ENCODE data around the gene TMEM129.

The TMEM129 gene

DNA sequence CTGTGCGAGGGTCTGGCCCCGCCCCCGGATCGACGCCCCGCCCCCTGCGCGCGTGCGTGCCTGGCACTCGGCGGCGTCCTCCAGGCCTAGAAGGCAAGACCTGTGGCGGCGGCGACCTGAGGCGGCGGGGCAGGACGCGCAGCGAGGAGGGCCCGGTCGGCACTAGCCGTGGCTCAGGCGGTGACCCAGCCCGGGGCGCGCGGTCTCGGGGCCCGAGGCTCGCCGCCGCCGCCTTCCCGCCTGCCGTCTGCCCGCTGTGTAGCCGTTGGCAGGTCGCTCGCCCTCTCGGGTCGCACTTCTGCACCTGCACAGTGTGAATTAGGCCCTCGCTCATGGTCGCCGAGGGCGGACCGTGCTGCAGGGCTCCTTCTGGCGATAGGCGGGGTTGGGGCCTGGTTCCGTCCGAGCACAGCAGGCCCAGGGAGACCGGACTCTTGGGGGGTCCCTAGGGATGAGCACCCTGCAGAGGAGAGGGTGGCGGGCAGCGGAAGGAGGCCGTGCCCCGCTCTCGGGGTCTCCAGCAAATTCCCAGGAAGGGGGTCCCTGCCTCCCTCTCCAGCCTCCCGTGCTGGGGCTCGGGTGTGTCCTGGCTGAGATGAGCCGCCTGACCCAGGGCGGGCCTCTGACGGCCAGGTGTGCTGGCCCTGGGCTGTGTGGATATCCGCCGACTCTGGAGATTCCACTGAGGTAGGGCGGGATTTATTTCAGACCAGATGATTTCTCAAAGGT lies 36.5 kb downstream of the TMEM129 start:
- H3K4me3 ChIP-seq (ENCODE audit: low read depth, low read length): peak overlapping the region; percentile 64

GRCh38 chr4:1683736-1684505 lies 37.2 kb downstream of the TMEM129 start, which contains the start of gene FAM53A:
TSS of gene FAM53A (minus strand) at chr4:1684313. CDS start at chr4:1668741, 15,572 bp downstream.
- peak; percentile 87 for DNase-seq (ENCODE audit: low read depth)
- H3K4me3 ChIP-seq (ENCODE audit: low read depth, low read length): peak within 1 kb of the TSS; percentile 64
- no peak for TF ChIP-seq CTCF (conservative IDR thresholded peaks at IDR 0.05; ENCODE audit: low read depth, low read length)

More for the DNA sequence above, 36.5 kb downstream of the TMEM129 start:
- no peak for DNase-seq (ENCODE audit: low read depth)
- TF ChIP-seq CTCF (conservative IDR thresholded peaks at IDR 0.05; ENCODE audit: low read depth, low read length): no peak

DNA sequence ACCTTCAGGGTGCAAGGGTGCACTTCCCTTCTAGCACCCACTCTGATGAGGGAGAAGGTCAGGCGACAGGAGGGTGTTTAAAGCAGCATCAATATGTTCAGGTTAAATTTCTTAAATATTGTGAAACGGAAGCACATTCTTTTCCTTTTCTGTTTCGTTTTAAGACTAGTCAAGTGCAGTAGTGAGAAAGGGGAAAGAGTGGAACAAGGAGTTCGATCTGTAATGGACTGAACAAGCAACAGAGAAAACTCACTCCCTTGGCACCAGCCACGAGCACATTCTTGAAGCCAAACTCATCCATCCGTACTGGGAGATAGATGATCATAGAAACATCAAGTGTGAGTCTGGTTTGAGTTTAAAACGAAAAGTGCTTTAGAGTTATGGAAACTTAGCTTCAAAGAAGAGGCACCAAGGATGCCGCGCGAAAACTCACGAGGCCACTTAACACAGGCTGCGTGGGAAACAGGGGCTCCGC lies 37.8 kb downstream of the TMEM129 start:
- H3K4me3 ChIP-seq (ENCODE audit: low read depth, low read length): peak overlapping the region; percentile 62
- TF ChIP-seq CTCF (conservative IDR thresholded peaks at IDR 0.05; ENCODE audit: low read depth, low read length): no peak
- peak; percentile 94 for DNase-seq (ENCODE audit: low read depth)

DNA sequence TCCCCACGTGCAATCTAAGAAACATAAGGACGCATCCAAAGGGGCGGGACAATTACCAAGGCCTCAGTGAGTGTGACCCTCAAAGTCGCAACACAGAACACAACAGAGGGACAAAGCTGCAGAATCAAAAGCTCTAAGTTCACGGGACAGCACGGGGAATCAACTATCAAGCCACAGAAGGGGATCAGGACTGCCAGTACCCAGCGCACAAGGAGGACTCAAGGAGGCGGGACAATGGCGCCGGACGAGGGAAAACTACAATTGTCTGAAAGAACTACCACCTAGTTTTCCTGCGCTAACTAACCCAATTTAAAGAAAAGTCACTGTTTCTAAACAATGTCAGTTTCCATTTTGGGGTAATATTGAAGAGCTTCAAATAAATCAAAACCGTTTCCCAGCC lies 38.3 kb downstream of the TMEM129 start:
- DNase-seq (ENCODE audit: low read depth): no peak
- H3K4me3 ChIP-seq (ENCODE audit: low read depth, low read length): peak overlapping the region; percentile 46
- no peak for TF ChIP-seq CTCF (conservative IDR thresholded peaks at IDR 0.05; ENCODE audit: low read depth, low read length)

GRCh38 chr4:1678244-1678643 lies 42.9 kb downstream of the TMEM129 start:
- DNase-seq (ENCODE audit: low read depth): no peak
- H3K4me3 ChIP-seq (ENCODE audit: low read depth, low read length): no peak overlapping the region
- TF ChIP-seq CTCF (conservative IDR thresholded peaks at IDR 0.05; ENCODE audit: low read depth, low read length): no peak

GRCh38 chr4:1676605-1677525 lies 44.3 kb downstream of the TMEM129 start:
- TF ChIP-seq CTCF (conservative IDR thresholded peaks at IDR 0.05; ENCODE audit: low read depth, low read length): no peak
- no peak overlapping the region for H3K4me3 ChIP-seq (ENCODE audit: low read depth, low read length)
- no peak for DNase-seq (ENCODE audit: low read depth)

Measured in choroid plexus epithelial cell (primary cell).